Osteocyte (in vitro differentiated cells): Measurements from ENCODE around the gene RANGRF. TPM values are rescaled to one million over a fixed set of nuclear protein-coding genes. Genes with fewer than 3 reads are reported as not detected.

Source experiments
- DNase-seq: peaks from one replicate; pipeline ENCODE4 v3.0.0; 2021; ENCODE audit warnings: mixed read lengths; ENCODE audit not compliant: unreplicated experiment; ENCODE audit errors: extremely low spot score
- H3K27ac Mint-ChIP-seq: one replicate; pipeline ENCODE4 v1.8.0; 2021; ENCODE audit warnings: mild to moderate bottlenecking, mixed read lengths; ENCODE audit not compliant: unreplicated experiment
- H3K27me3 Mint-ChIP-seq: one replicate; pipeline ENCODE4 v1.8.0; 2021; ENCODE audit warnings: mixed read lengths; ENCODE audit not compliant: unreplicated experiment
- H3K36me3 Mint-ChIP-seq: one replicate; pipeline ENCODE4 v1.8.0; 2021; ENCODE audit warnings: mixed read lengths; ENCODE audit not compliant: unreplicated experiment
- H3K4me1 Mint-ChIP-seq: one replicate; pipeline ENCODE4 v1.8.0; 2021; ENCODE audit warnings: mixed read lengths; ENCODE audit not compliant: unreplicated experiment
- H3K4me3 Mint-ChIP-seq: one replicate; pipeline ENCODE4 v1.8.0; 2021; ENCODE audit warnings: mild to moderate bottlenecking, moderate library complexity, mixed read lengths; ENCODE audit not compliant: unreplicated experiment
- H3K9me3 Mint-ChIP-seq: one replicate; pipeline ENCODE4 v1.8.0; 2021; ENCODE audit warnings: mixed read lengths; ENCODE audit not compliant: unreplicated experiment
- CTCF ChIP-seq: fragments of 200-600 bp; sonication (generic); IDR thresholded peaks from 2 replicates; pipeline ENCODE4 v1.5.0; 2021; ENCODE audit warnings: antibody characterized with exemption, mild to moderate bottlenecking, moderate library complexity
- total RNA-seq: library from RNA; stranded (reverse); gene quantifications from 2 replicates; pipeline ENCODE4 v1.2.1, GENCODE V29; 2021

RANGRF gene
- total RNA-seq, 1 donor from 2014 or later, result 29.3 TPM

GRCh38 chr17:8266648-8267479, 21.6 kb upstream of the RANGRF start:
- H3K27me3 Mint-ChIP-seq, result no peaks in the 10 kb centered on the region

GRCh38 chr17:8267480-8268147, 20.9 kb upstream of the RANGRF start:
- H3K4me1 Mint-ChIP-seq, result no peaks in the 10 kb centered on the region
- no peak overlapping the region for H3K27ac Mint-ChIP-seq
- H3K27me3 Mint-ChIP-seq, result no peaks in the 10 kb centered on the region
- DNase-seq, result no peak
- no peak overlapping the region for H3K4me3 Mint-ChIP-seq
- TF ChIP-seq CTCF, result no peak
- peaks cover 32% of the 10 kb centered on the region for H3K36me3 Mint-ChIP-seq
- H3K9me3 Mint-ChIP-seq, result no peaks in the 10 kb centered on the region

More at GRCh38 chr17:8266648-8267479, 21.6 kb upstream of the RANGRF start:
- no peak overlapping the region for H3K27ac Mint-ChIP-seq
- H3K4me3 Mint-ChIP-seq, result no peak overlapping the region
- H3K36me3 Mint-ChIP-seq, result peaks cover 32% of the 10 kb centered on the region
- DNase-seq, result no peak
- no peaks in the 10 kb centered on the region for H3K9me3 Mint-ChIP-seq
- TF ChIP-seq CTCF, result no peak
- no peaks in the 10 kb centered on the region for H3K4me1 Mint-ChIP-seq

- DNase-seq, result no peak
- Mint-ChIP-seq H3K36me3 (peaks cover 23% of the 10 kb centered on the region), H3K4me1 (no peaks in the 10 kb centered on the region), H3K27ac (no peak overlapping the region), H3K9me3 (no peaks in the 10 kb centered on the region), H3K4me3 (no peak overlapping the region), H3K27me3 (no peaks in the 10 kb centered on the region)
- no peak for TF ChIP-seq CTCF
These were observed 19.7 kb upstream of the RANGRF start for GRCh38 chr17:8268550-8269298.

GRCh38 chr17:8272421-8272820, 16.0 kb upstream of the RANGRF start:
- Mint-ChIP-seq H3K36me3 (peaks cover 11% of the 10 kb centered on the region), H3K4me1 (no peaks in the 10 kb centered on the region), H3K4me3 (no peak overlapping the region), H3K9me3 (no peaks in the 10 kb centered on the region), H3K27ac (no peak overlapping the region), H3K27me3 (no peaks in the 10 kb centered on the region)
- no peak for DNase-seq
- no peak for TF ChIP-seq CTCF
